NCI-H2171 (cell line): ENCODE results near the gene NRXN3.
"Not testable (repeated sequence)": the region's sequence is repeated elsewhere in the genome, so short reads cannot be mapped to it uniquely, and the experiment has no call there.

Experiments used
- DNase-seq: peaks from one replicate; lab custom pipeline; 2025; lab: John Stamatoyannopoulos, UW

Gene NRXN3

GRCh38 chr14:79077096-79077495 is 906.9 kb downstream of the NRXN3 start:
- no peak for DNase-seq

DNA sequence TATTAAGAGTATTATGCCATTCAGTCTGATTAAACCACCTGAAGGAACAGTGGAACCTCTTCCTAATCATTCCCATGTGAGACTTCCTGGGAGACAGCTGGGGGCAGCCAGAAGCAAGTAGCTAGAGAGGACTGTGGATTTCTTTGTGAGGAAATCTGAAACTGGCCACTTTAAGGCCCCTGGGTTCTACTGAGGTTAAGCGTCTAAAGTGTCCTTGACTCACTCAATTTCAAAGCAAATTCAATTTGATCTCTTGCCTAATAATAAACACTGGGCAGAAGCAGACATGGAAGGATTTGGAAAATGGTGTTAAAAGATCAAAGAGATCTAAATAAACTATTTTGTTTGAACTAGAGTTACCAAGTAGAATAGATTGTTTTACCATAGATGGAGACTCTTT is 909.9 kb downstream of the NRXN3 start:
- DNase-seq, result no peak

DNA sequence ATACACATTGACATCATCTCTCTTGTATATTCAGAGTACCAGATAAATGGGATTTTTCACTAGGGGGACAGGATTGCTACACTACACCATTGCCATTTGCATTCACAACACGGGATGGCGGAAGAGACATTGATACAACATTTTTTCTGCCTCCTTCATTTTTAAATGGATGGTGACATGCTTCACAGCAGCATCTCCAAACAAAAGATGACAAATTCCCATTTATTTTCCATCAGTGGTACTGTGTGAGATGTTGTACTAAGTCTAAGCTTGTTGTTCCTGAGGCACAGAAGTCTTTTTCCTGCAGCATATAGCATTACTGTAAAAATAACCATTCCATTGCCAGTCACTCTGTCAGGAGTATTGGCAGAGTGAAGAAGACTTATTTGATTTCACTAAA is 912.7 kb downstream of the NRXN3 start:
- DNase-seq, result no peak

GRCh38 chr14:79083356-79083755 is 913.2 kb downstream of the NRXN3 start:
- no peak for DNase-seq

DNA sequence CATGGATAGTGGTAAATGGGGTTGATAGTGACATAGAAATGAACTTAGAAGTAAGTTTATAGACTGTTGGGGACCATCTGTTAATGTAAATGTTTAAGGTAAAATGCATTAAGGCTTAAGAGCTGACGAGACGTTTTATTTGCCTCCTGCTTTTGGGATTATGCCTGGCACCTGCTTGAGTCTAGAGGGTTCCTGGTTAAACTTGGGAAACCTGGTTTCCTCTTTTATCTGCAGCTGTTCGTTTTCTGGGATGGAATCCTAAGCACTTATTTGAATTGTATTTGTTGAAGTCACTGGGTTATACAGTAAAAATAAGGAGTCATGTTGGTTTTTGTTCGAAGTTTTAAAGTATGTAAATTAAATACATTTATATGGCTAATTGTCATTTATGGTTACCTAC is 914.7 kb downstream of the NRXN3 start:
- no peak for DNase-seq

GRCh38 chr14:79089576-79089975 is 919.4 kb downstream of the NRXN3 start:
- no peak for DNase-seq

DNA sequence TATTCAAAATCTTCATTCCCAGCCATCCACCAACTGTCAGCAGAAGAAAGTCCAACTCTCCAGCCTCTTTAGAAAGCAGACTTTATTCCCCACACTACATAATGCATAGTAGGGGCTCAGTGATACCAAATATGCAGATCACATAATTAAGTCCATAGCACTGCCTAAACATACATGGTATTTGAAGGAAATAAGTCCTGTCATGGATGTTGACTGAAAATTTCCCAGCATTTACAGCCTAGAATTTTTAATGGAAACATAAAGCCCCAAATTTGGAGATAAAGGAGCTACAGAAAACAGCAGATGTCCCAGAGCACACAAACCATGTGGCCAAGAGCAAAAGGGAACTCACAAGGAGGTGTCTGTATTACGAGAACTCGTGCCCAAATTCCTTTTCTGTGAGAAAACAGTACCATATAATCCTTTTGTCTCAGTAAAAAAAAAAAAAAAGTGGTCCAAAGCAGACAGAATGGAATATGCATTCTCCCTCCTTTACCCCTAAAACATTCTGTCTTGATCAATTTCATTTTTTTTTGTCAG is 920.5 kb downstream of the NRXN3 start:
- DNase-seq, result no peak

- DNase-seq, result peak; percentile 48
Measured at GRCh38 chr14:79091381-79091963, 921.3 kb downstream of the NRXN3 start.

- no peak for DNase-seq
Measured at GRCh38 chr14:79093531-79093930, 923.4 kb downstream of the NRXN3 start.

DNA sequence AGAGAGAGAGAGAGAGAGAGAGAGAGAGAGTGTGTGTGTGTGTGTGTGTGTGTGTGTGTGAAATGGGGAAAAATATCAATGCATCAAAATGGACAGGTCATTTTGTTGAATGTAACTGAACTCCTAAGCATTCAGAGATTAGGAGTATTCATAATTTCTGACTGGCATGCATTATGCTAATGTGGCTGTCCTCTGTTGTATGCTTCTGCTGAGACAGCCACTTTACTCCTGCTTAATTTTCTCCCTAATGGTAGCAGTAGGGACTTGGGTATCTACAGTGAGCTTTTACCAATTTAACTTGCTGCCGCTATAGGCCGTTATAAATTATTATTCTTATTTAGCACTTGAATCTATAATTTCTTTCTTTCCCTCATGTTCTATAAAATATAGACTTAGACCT is 924.8 kb downstream of the NRXN3 start:
- no peak for DNase-seq

DNA sequence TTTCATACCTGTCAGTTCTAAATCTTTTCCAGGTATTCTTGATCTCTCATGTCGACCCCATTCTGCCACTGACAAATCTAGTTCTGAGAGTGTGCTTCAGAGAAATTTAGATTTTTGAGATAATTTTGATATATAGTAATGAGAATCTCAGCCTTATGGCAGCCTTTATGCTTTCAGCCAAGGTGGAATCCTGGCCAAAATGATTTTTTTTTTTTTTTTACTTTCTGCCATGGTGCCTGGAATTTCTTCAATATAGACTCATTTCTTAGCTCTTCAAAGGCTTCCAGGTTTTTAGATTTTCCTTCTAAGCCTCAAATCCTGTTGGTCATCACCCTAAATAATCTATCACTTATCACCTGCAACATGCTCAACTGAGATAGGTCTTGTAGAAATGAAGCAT is 926.6 kb downstream of the NRXN3 start:
- DNase-seq, result no peak

DNA sequence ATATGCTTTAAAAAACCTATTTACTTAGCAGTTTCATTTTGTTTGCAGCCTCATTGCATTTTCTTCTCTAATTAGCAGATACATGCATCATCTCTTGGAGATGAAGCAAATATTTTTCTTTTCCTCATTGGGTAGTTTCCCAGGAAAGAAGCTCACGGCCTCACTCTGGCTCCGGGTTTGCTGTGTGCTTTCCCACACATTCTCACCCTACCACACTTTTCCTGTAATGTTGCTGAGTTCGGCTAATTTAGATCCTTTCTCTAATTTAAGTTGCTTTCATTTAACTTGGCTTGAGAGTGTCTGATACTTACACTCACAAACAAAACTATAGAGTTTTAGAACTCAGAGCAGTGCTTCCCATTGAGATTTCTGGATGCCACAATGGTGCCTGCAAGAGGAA is 928.2 kb downstream of the NRXN3 start:
- DNase-seq, result no peak

- DNase-seq, result no peak
Measured at GRCh38 chr14:79100578-79100977, 930.4 kb downstream of the NRXN3 start.

DNA sequence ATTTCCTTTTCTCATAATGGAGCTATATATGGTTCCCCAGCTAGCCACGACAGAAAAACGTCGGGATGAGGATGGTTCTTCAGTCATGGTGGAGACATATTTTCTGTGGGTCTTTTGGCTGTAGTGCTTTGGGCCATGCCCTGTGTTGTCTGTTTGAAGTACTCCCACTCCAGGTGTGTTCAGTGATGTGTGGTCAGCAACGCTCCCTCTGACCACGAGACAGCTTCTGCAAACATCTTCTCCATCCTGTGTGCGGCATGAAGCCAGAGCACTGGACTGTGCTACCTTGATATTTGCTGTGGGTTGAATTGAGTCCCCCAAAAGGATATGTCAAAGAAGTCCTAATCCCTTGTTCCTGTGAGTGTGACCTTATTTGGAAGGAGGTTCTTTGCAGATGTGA is 931.2 kb downstream of the NRXN3 start:
- DNase-seq, result no peak

- DNase-seq, result no peak
Measured at GRCh38 chr14:79103764-79104163, 933.6 kb downstream of the NRXN3 start.

DNA sequence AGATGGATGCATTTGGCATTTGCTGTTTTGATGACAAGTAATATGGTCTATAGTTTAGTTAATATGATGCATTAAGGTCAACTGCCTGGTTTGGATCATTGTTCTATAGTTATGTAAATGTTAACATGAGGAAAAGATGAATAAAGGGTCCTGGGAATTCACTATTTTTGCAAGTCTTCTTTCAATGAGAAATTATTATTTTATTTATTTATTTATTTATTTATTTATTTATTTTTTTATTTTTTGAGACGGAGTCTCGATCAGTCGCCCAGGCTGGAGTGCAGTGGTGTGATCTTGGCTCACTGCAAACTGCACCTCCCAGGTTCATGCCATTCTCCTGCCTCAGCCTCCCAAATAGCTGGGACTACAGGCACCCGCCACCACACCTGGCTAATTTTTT is 940.4 kb downstream of the NRXN3 start:
- not testable (repeated sequence) for DNase-seq

GRCh38 chr14:79111987-79112501 is 941.9 kb downstream of the NRXN3 start:
- DNase-seq, result no peak

DNA sequence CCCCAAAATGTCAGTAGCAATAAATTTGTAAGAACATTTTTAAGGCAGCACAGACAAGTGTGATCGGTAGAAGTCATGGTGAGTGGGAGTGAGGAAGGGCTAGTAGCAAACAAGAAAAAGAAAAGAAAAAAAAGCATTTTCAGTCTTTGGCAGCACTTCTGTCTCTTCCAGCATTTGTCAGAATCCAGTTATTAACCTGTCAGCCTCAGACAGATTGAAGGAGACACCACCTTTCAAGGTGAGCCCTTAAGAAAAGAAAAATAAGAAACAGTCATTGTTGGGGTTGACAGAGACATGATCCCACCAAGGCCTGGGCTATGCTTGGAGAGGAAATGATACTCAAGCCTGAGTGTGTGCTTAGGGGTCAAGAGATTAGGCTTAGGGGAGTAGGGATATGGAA is 947.4 kb downstream of the NRXN3 start:
- DNase-seq, result no peak

DNA sequence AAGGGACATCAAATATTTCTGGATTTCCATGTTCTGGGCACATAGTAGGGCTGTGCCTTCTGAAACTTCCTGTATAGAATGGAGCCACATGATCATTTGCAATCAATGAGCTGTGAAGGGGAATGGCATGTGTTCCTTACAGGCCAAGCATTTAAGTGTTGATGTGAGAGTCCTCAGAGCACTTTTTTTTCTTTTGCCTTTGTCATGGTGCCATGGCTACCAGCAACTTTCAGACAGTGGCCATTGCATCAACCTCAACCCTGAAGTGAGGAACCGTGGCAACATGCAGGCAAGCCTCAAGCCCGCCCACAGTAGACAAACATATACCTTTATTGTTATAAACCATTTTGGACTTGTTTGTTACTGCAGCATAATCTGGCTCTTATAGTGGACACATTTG is 948.1 kb downstream of the NRXN3 start:
- no peak for DNase-seq

DNA sequence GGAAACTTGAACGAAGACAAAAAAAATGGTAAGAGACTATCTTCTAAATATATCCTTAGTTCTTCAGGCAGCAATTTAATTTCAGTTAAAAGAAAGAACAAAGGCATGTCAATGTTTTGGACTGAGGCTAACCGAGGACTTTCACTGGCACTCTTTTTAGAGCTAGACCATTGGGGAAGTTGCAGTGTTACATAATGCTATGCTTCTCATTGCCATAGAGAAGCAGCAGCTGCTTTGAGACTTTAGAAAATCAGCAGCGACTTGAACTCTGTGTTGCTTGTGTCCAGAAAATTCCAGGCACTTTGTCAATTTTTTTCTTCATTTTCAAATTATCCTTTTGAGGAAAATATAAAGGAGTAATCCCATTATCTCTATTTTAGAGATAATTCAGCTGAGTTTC is 964.2 kb downstream of the NRXN3 start:
- no peak for DNase-seq

DNA sequence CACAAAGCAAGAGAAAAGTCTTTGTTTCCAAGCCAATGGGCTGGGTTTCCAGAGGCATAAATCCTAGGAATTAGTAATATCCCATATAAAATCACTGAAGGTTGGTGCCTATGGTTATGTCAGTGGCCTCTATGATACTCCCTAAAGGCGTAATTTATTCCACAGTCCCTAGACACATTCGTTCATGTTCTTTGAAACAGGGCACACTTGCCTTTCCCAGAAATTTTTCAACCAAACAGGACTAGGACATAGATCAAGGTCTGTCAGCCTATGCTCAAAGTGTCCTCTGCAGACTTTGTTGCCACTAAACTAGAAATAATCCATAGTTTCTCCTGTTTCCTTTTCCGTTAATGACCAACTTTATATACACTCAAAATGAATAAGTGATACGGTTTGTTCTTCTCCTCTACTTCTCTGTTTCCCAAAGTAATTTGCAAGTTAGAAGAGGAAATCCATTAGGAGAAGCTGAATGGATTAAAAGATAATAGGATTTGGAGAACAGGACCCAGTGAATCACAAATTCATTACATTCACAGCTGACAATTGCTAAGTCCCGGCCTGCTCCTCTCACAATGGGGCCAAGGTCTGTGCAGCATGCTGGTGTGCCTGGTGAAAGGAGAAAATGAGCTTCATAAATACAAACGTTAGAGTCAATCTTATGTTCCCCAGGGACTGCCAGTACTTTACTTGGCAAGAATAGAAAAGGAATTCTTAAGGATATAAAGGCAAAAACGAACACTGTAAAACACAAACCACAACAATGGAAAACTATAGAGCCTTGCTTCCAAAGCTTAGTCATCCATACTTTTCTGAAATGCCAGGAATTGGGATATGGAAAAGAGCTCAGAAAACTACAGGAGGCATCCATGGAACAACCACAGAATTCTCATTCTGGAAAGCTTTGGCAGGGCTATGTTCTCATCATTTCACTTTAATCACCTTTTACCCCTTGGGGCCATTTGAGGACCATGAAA is 966.2 kb downstream of the NRXN3 start:
- DNase-seq, result no peak

DNA sequence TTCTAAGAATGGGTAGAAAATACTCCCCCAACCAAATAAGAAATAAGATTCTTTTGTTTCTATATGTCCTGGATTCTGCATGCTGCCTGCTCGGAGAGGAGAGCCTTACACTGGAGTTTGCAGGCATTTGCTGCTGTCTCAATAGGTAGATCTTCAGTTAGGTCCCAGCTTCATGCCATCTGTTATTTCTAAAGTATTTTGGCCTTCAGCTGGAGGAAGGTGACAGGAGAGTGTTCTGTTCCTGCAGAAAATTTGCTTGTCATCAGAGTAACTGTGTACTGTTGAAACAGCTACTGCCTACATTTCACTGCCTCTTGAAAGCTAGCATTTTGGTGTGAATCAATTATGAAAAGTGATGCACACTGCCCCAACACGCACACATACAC is 966.9 kb downstream of the NRXN3 start:
- DNase-seq, result no peak

DNA sequence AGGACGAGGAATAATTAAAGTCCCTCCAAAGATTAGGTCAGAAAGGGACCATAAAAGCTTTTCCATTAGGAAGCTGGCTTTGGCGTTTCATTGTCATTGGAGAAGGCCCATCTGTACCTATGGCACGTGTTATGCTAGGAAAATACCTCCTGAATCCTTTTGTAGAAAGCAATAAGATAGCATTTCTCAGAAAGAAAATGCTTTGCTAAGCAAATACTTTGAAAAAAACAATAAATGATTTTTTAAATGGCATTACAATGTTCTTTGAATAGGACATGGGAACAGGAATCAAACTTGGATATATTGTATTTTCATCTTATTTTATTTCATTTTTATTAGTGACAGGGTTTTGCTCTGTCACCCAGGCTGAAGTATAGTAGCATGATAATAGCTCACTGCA is 967.7 kb downstream of the NRXN3 start:
- no peak for DNase-seq
